Gastrocnemius medialis (tissue), 4 donors: ENCODE measurements around the gene MAST2. TPM values are rescaled to one million over a fixed set of nuclear protein-coding genes. Genes with fewer than 3 reads are reported as not detected.
A peak's percentile ranks its signal among the peaks of the same experiment; 100 is the strongest.

Experiments
- ATAC-seq, 2 donors: fragments of 150-250 bp; one replicate each; pipeline ENCODE4 v1.9.1; 2016
- DNase-seq, 2 donors: peaks; one replicate each; pipeline ENCODE4 v3.0.0-alpha.2; 2019
- H3K27ac ChIP-seq, 4 donors: fragments of 200-600 bp; sonication (generic); 1 replicate in 1 of 4; 2 replicates in 3 of 4; pipeline ENCODE4 v1.5.1; 2016 to 2018; ENCODE audit warnings: mild to moderate bottlenecking in 2 of 4, moderate library complexity in 1 of 4
- H3K27me3 ChIP-seq, 3 donors: fragments of 200-600 bp; sonication (generic) in 2 of 3; 1 replicate in 1 of 3; 2 replicates in 2 of 3; pipeline versions ENCODE4 v1.5.1 to v1.6.0; 2016 to 2019; ENCODE audit warnings: mild to moderate bottlenecking in 1 of 3, moderate library complexity in 1 of 3
- H3K36me3 ChIP-seq, 2 donors: fragments of 200-600 bp; sonication (generic) in 1 of 2; one replicate each; pipeline ENCODE4 v1.5.1; 2017 to 2018
- H3K4me1 ChIP-seq, 2 donors: fragments of 200-600 bp; sonication (generic) in 1 of 2; one replicate each; pipeline ENCODE4 v1.5.1; 2016 to 2017; ENCODE audit warnings: mild to moderate bottlenecking in 2 of 2
- H3K4me3 ChIP-seq, 4 donors: fragments of 200-600 bp; sonication (generic) in 3 of 4; 1 replicate in 1 of 4; 2 replicates in 3 of 4; pipeline ENCODE4 v1.5.1; 2016 to 2019; ENCODE audit warnings: mild to moderate bottlenecking in 2 of 4
- H3K9me3 ChIP-seq, 3 donors: fragments of 200-600 bp; sonication (generic) in 2 of 3; 1 replicate in 1 of 3; 2 replicates in 2 of 3; pipeline ENCODE4 v1.5.1; 2016 to 2019
- POLR2A ChIP-seq, 2 donors: fragments of 450-650 bp; IDR thresholded peaks; one replicate each; pipeline ENCODE4 v1.6.1; 2017; ENCODE audit warnings: antibody characterized with exemption in 2 of 2, mild to moderate bottlenecking in 2 of 2, moderate library complexity in 2 of 2
- in situ Hi-C, 4 donors: fragments of 200-750 bp; cut with MboI; loops; one replicate each; pipeline versions ENCODE4 v1.15.0 to v1.8.0; 2017; ENCODE audit warnings: low sequenced_read_pairs in 4 of 4
- intact Hi-C: fragments of 100-400 bp; cut with DNase I; formaldehyde crosslinking; loops from one replicate; pipeline ENCODE4 v1.15.1; 2023; ENCODE audit warnings: low total_unique reads
- total RNA-seq, 4 donors: library from RNA; depleted of rRNA; stranded (reverse); fragments of >200 nt; gene quantifications; one replicate each; pipeline versions ENCODE4 v1.1.0 to v1.2.3, GENCODE V29; 2016
- TF ChIP-seq, protein P1 (sequence below), 5 experiments: fragments of 450-650 bp in 3 of 5; fragments of 200-600 bp in 2 of 5; sonication (generic) in 2 of 5; IDR thresholded peaks in 4 of 5; conservative IDR thresholded peaks in 1 of 5; 1 replicate in 4 of 5; 2 replicates in 1 of 5; pipeline ENCODE4 v1.5.1; 2016 to 2019; ENCODE audit warnings: antibody characterized with exemption in 5 of 5, mild to moderate bottlenecking in 3 of 5, moderate library complexity in 3 of 5

Gene MAST2
- total RNA-seq, 4 donors from 2014 or later: 110 to 195 (median 162) TPM

DNA sequence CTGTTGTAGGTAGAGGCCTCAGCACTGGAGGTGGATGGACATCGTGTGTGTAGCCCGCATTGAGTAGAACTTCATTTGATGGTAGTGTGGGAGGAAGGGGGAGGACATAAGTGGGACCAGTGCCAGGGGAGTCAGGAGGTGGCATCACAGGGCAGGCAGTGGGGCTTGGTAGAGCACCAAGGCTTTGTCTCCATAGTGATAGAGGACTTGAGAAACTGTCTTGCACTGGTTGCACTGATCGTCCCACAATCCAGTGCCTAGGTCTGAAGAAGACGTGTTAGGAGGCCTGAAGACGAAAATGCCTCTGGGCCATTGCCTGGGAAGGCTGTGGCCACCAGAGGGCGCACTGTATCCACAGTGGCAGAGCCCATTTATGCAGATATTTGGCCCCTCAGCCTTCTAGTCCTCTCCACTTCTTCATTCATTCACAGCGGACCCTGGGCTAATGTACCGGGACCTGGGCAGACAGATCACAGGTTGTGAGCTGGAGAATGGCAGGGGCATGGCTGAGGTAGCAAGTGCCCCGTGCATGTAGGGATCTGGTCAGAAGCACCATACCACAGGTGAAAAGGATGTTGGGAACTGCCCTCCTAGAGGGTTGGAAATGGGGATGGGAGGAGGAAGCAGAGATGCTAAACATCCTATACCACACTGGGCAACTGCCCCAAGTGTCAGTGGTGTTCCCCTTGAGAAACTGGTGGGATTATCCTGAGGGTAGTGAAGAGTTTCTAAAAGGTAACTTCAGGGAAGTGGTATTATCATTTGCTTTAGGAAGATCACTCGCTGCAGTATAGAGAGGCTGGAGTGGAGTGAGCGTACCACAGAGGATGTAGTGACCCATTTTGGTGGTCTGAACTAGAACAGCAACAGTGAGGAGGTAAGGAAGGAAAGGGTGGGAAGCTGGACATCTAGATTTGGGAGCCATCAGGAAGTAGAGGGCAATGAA, 233.8 kb downstream of the MAST2 start:
- DNase-seq: peak; percentile 62 to 85
- ATAC-seq: peak; percentile 60 to 63
- TF ChIP-seq POLR2A (IDR thresholded peaks at IDR 0.05): no peak
- TF ChIP-seq, protein P1, sequence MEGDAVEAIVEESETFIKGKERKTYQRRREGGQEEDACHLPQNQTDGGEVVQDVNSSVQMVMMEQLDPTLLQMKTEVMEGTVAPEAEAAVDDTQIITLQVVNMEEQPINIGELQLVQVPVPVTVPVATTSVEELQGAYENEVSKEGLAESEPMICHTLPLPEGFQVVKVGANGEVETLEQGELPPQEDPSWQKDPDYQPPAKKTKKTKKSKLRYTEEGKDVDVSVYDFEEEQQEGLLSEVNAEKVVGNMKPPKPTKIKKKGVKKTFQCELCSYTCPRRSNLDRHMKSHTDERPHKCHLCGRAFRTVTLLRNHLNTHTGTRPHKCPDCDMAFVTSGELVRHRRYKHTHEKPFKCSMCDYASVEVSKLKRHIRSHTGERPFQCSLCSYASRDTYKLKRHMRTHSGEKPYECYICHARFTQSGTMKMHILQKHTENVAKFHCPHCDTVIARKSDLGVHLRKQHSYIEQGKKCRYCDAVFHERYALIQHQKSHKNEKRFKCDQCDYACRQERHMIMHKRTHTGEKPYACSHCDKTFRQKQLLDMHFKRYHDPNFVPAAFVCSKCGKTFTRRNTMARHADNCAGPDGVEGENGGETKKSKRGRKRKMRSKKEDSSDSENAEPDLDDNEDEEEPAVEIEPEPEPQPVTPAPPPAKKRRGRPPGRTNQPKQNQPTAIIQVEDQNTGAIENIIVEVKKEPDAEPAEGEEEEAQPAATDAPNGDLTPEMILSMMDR (IDR thresholded peaks at IDR 0.05 in 4 of 5, conservative IDR thresholded peaks at IDR 0.05 in 1 of 5): peak; percentile 95 to 97 (median 97)
- Histone ChIP-seq H3K36me3 (peaks cover 0 to 38% of the 10 kb centered on the region in 2 donors), H3K4me3 (no peak overlapping the region), H3K4me1 (peaks cover 40 to 53% of the 10 kb centered on the region in 2 donors), H3K9me3 (no peaks in the 10 kb centered on the region), H3K27ac (peak overlapping the region; percentile 62 to 79 (median 74)), H3K27me3 (no peaks in the 10 kb centered on the region)
- in situ Hi-C loops (loop anchor here (5.0 to 10.0 kb wide), 3 partner anchors 140 to 188 kb away; partner anchors contain the start of genes P3R3URF (in 1 of the 4) and TSPAN1 (in 1 of the 4)), intact Hi-C loops (loop anchor here (1.0 to 5.0 kb wide), 3 partner anchors 95 to 186 kb away; partner anchors contain the start of gene PIK3R3)

DNA sequence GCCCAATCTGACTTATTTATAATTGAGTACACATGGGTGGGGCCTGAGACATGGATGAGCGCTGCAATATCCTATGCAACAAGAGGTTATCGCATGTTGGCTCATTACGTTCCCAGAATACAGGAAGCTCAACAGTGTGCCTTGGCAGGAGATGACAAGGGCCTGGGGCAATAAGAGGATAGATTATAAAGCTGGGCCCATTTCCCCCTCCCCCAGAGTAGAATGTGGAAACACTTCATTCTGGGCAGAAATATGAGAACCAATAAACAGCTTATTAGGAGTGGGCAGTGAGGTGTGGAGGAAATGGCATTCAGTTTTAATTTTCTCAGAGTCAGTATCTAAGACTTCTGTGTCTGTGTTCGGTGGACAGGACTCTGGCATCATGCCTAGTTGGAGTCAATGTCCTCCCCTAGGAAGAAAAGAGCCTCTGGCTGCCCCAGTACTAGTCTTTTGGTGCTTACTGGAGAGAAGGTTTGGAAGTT, 236.2 kb downstream of the MAST2 start:
- DNase-seq: no peak

DNA sequence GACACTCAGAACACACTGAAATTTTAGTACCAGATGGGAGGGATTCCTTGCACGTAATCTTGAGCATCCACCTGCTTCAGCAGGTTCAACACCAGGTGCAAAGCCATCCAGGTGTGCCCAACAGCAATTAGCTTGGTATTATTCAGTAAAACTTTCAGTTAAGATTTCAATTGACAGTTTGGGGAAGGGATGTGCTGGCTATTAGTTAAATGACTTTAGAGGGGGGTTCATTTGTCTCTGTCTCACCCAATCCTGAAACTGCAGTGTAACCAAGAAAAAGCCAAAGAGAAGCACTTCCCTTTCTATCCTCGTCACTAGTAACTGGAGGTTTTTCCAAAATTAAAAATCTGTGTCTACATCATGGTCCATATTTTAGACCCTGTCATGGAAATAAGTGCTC, 238.1 kb downstream of the MAST2 start:
- H3K4me1 ChIP-seq: peaks cover 43 to 59% of the 10 kb centered on the region in 2 donors
- intact Hi-C loops: no loop called here

More for the DNA sequence above, 236.2 kb downstream of the MAST2 start:
- H3K27me3 ChIP-seq: no peaks in the 10 kb centered on the region
- in situ Hi-C loops: loop anchor here (5.0 to 10.0 kb wide), 3 partner anchors 138 to 185 kb away; partner anchors contain the start of genes P3R3URF (in 1 of the 4) and TSPAN1 (in 1 of the 4)
- intact Hi-C loops: loop anchor here (5.0 kb wide), 1 partner anchor 93 kb away; the partner anchor contains the start of gene PIK3R3
- no peak overlapping the region for H3K4me3 ChIP-seq
- peaks cover 0 to 14% of the 10 kb centered on the region in 2 donors for H3K36me3 ChIP-seq
- ATAC-seq: peak in 1 of 2 donors; percentile 43
- H3K9me3 ChIP-seq: no peaks in the 10 kb centered on the region
- peak overlapping the region; percentile 45 to 79 (median 68) for H3K27ac ChIP-seq
- H3K4me1 ChIP-seq: peaks cover 43 to 65% of the 10 kb centered on the region in 2 donors
- no peak for TF ChIP-seq POLR2A (IDR thresholded peaks at IDR 0.05)
- TF ChIP-seq, protein P1 (IDR thresholded peaks at IDR 0.05 in 4 of 5, conservative IDR thresholded peaks at IDR 0.05 in 1 of 5): no peak

DNA sequence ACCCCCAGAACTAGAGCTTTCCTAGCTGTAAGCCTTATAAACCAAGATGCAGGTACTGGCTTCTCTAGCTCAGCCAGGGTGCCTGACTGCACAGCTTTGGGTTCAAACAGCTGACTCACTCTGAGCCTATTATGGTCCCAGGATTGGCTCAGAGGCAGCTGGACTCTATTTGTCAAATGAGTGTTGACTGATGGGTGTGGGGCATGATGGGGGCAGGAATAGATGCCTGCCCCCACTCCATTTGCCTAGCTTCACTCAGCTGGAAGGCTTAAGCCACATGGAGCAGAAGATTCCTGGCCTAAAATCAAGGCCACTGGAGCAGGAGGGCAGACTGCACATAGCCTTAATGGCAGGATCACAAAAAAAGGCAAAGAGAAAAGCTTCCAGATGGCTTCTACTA, 238.6 kb downstream of the MAST2 start:
- ATAC-seq (peak; percentile 40 to 48), DNase-seq (peak in 1 of 2 donors; percentile 32)
- no peak overlapping the region for H3K4me3 ChIP-seq
- in situ Hi-C loops (no loop called here), intact Hi-C loops (no loop called here)
- TF ChIP-seq, protein P1 (IDR thresholded peaks at IDR 0.05 in 4 of 5, conservative IDR thresholded peaks at IDR 0.05 in 1 of 5): no peak
- no peak for TF ChIP-seq POLR2A (IDR thresholded peaks at IDR 0.05)
- no peaks in the 10 kb centered on the region for H3K36me3 ChIP-seq
- H3K9me3 ChIP-seq: no peaks in the 10 kb centered on the region
- H3K27ac ChIP-seq: peak overlapping the region; percentile 29 to 79 (median 68)
- no peaks in the 10 kb centered on the region for H3K27me3 ChIP-seq
- peaks cover 40 to 59% of the 10 kb centered on the region in 2 donors for H3K4me1 ChIP-seq

More for the DNA sequence above, 238.1 kb downstream of the MAST2 start:
- ATAC-seq (no peak), DNase-seq (no peak)
- no peaks in the 10 kb centered on the region for H3K27me3 ChIP-seq
- H3K9me3 ChIP-seq: no peaks in the 10 kb centered on the region
- H3K27ac ChIP-seq: peak overlapping the region; percentile 29 to 79 (median 68)
- in situ Hi-C loops: no loop called here
- H3K4me3 ChIP-seq: no peak overlapping the region
- no peaks in the 10 kb centered on the region for H3K36me3 ChIP-seq
- TF ChIP-seq, protein P1 (IDR thresholded peaks at IDR 0.05 in 4 of 5, conservative IDR thresholded peaks at IDR 0.05 in 1 of 5): no peak
- TF ChIP-seq POLR2A (IDR thresholded peaks at IDR 0.05): no peak
